ENCODE measurements around the gene HOXB3.

GRCh38 chr17:48553826-48554225, 36.2 kb downstream of the HOXB3 start:
- TF ChIP-seq CTCF (IDR thresholded peaks at IDR 0.05) (no peak), POLR2AphosphoS5 (IDR thresholded peaks at IDR 0.05) (no peak), EP300 (IDR thresholded peaks at IDR 0.05) (no peak), POLR2A (IDR thresholded peaks at IDR 0.05) (no peak)
